ENCODE data around the gene MAP3K3.

The MAP3K3 gene

DNA sequence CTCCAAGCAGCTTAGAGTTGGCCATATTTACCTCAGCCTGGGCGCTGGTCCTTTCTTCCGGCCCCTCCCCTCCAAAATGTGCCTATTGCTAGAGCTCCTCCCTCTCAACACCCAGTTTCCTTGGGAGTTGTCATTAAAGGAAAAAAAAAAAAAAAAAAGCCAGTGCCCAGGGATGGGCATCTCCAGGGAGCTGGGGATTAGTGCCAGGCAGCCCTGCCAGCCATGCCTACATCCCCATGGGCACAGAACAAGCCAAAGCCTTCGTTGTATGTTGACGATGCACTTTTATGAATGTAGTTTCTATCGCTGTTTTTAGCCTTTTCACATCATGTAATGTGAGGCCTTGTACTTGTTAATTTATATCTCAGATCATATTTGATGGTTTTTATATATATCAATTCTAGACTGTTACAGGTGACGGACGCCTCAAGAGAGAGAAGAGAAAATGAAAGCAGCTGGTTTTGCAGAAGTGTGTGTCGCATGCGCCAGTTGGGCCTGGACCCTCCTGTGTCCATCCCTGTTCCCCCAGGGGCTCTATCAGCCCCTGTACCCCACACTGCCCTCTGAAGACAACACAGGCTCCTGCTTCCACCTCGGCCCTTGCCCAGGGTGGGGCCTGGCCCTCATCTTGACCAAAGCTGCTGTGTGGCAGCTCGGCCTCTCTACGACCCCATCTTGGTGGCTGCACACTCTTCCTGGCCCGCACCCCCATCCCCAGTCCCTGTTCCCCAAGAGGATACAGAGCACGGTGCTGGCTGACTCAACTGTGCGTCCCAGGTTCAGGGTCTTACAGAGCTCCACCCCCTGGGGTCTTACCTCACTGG, 72.9 kb downstream of the MAP3K3 start:
- Histone ChIP-seq H3K4me2 (ENCODE audit: low read depth, low read length, poor library complexity, severe bottlenecking) (no peak overlapping the region), H3K9me3 (ENCODE audit: insufficient read depth, low read depth, low read length) (no peaks in the 10 kb centered on the region), H3K79me2 (ENCODE audit: insufficient read depth, low read length) (peaks cover 25% of the 10 kb centered on the region; the same call in 1 of the 2 replicates), H3F3A (ENCODE audit: low read depth) (no peaks in the 10 kb centered on the region), H3K4me1 (ENCODE audit: insufficient read depth, low read length, poor library complexity, severe bottlenecking) (peaks cover 19% of the 10 kb centered on the region), H3K4me3 (ENCODE audit: low read length, poor library complexity, severe bottlenecking) (no peak overlapping the region), H2AFZ (ENCODE audit: low read length) (no peak overlapping the region), H3K9me2 (replicated peaks; ENCODE audit: low read depth, low read length) (no peaks in the 10 kb centered on the region), H4K20me1 (ENCODE audit: insufficient read depth, low read length, poor library complexity, severe bottlenecking) (peaks cover 11% of the 10 kb centered on the region), H3K36me3 (ENCODE audit: insufficient read depth, low read length) (peaks cover 46% of the 10 kb centered on the region; the same call in 1 of the 2 replicates), H3K9ac (ENCODE audit: low read depth, low read length, poor library complexity, severe bottlenecking) (no peak overlapping the region), H3K27me3 (ENCODE audit: insufficient read depth, low read length, poor library complexity, severe bottlenecking) (no peaks in the 10 kb centered on the region)
- TF ChIP-seq, protein P1, sequence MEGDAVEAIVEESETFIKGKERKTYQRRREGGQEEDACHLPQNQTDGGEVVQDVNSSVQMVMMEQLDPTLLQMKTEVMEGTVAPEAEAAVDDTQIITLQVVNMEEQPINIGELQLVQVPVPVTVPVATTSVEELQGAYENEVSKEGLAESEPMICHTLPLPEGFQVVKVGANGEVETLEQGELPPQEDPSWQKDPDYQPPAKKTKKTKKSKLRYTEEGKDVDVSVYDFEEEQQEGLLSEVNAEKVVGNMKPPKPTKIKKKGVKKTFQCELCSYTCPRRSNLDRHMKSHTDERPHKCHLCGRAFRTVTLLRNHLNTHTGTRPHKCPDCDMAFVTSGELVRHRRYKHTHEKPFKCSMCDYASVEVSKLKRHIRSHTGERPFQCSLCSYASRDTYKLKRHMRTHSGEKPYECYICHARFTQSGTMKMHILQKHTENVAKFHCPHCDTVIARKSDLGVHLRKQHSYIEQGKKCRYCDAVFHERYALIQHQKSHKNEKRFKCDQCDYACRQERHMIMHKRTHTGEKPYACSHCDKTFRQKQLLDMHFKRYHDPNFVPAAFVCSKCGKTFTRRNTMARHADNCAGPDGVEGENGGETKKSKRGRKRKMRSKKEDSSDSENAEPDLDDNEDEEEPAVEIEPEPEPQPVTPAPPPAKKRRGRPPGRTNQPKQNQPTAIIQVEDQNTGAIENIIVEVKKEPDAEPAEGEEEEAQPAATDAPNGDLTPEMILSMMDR (conservative IDR thresholded peaks at IDR 0.05; ENCODE audit: low read length), result no peak
- no peak for TF ChIP-seq EZH2phosphoT487 (IDR thresholded peaks at IDR 0.05; ENCODE audit: borderline replicate concordance)

DNA sequence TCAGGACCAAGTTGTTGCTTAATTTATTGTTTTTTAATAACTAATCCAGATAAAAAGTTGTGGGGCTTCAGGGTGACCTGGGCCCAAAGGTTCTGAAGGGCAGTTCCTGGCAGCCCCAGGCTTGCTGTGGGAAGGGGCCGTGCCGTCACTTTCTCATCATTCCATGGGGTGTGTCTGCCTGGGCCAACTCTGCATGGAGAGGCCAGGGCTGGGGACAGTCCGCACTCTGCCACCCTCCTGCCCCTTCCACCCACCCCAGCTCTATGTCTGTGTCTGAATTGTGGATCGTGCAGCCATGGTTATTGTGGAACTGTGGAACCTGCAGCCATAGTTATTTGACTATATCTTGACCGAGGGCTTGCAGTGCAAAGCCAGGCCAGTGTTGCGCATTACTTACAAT, 73.7 kb downstream of the MAP3K3 start:
- H3K79me2 ChIP-seq (ENCODE audit: insufficient read depth, low read length), result peaks cover 26% of the 10 kb centered on the region; the same call in 1 of the 2 replicates
- peaks cover 20% of the 10 kb centered on the region for H3K4me1 ChIP-seq (ENCODE audit: insufficient read depth, low read length, poor library complexity, severe bottlenecking)
- H3K4me2 ChIP-seq (ENCODE audit: low read depth, low read length, poor library complexity, severe bottlenecking), result no peak overlapping the region
- no peaks in the 10 kb centered on the region for H3F3A ChIP-seq (ENCODE audit: low read depth)
- peaks cover 11% of the 10 kb centered on the region for H4K20me1 ChIP-seq (ENCODE audit: insufficient read depth, low read length, poor library complexity, severe bottlenecking)
- no peaks in the 10 kb centered on the region for H3K9me3 ChIP-seq (ENCODE audit: insufficient read depth, low read depth, low read length)
- H3K9ac ChIP-seq (ENCODE audit: low read depth, low read length, poor library complexity, severe bottlenecking), result no peak overlapping the region
- H2AFZ ChIP-seq (ENCODE audit: low read length), result no peak overlapping the region
- H3K4me3 ChIP-seq (ENCODE audit: low read length, poor library complexity, severe bottlenecking), result no peak overlapping the region
- H3K36me3 ChIP-seq (ENCODE audit: insufficient read depth, low read length), result peaks cover 39% of the 10 kb centered on the region; the same call in 1 of the 2 replicates
- no peak for TF ChIP-seq EZH2phosphoT487 (IDR thresholded peaks at IDR 0.05; ENCODE audit: borderline replicate concordance)
- TF ChIP-seq, protein P1 (conservative IDR thresholded peaks at IDR 0.05; ENCODE audit: low read length), result no peak
- no peaks in the 10 kb centered on the region for H3K9me2 ChIP-seq (replicated peaks; ENCODE audit: low read depth, low read length)
- no peaks in the 10 kb centered on the region for H3K27me3 ChIP-seq (ENCODE audit: insufficient read depth, low read length, poor library complexity, severe bottlenecking)

DNA sequence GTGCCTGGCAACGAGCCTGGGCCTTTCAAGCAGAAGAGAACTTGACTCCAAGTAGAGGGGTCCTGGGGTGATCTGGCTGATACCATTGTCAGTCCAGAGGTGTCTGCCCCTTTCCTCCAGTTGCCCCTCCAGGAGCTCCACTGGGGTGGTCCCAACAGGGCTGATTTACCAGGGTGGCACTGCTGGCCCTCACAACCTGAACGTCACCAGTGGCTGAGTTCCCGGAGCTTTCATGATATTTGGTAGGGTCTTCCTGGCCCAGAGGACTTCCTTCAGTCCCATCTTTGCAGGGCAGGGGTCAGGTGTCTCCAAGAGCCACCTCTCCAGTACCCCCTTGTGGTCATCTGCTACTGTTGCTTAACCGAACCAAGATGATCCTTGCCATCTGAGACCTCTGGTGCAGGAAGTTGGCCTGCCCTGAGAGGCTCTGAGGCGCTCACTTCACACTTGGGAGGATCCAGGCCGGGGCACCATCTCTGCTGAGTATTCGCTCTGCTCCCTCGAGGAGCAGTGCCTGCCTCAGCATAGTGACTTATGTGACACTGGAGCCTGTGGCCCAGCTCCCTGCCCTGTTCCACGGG, 74.3 kb downstream of the MAP3K3 start:
- Histone ChIP-seq H3K79me2 (ENCODE audit: insufficient read depth, low read length) (peaks cover 32% of the 10 kb centered on the region; the same call in 1 of the 2 replicates), H3K9me2 (replicated peaks; ENCODE audit: low read depth, low read length) (no peaks in the 10 kb centered on the region), H4K20me1 (ENCODE audit: insufficient read depth, low read length, poor library complexity, severe bottlenecking) (peaks cover 11% of the 10 kb centered on the region), H3K9ac (ENCODE audit: low read depth, low read length, poor library complexity, severe bottlenecking) (peak overlapping the region; percentile 91), H3K4me1 (ENCODE audit: insufficient read depth, low read length, poor library complexity, severe bottlenecking) (peaks cover 25% of the 10 kb centered on the region), H3K36me3 (ENCODE audit: insufficient read depth, low read length) (peaks cover 33% of the 10 kb centered on the region; the same call in 1 of the 2 replicates), H3K4me3 (ENCODE audit: low read length, poor library complexity, severe bottlenecking) (no peak overlapping the region), H3F3A (ENCODE audit: low read depth) (0 out of 2 replicates have a peak, but pooled peaks cover 3% of the 10 kb centered on the region), H3K27me3 (ENCODE audit: insufficient read depth, low read length, poor library complexity, severe bottlenecking) (no peaks in the 10 kb centered on the region), H3K9me3 (ENCODE audit: insufficient read depth, low read depth, low read length) (no peaks in the 10 kb centered on the region), H3K4me2 (ENCODE audit: low read depth, low read length, poor library complexity, severe bottlenecking) (peak overlapping the region; percentile 94), H2AFZ (ENCODE audit: low read length) (no peak overlapping the region)
- TF ChIP-seq, protein P1 (conservative IDR thresholded peaks at IDR 0.05; ENCODE audit: low read length), result peak; percentile 69
- no peak for TF ChIP-seq EZH2phosphoT487 (IDR thresholded peaks at IDR 0.05; ENCODE audit: borderline replicate concordance)

Measured in Loucy (cell line).